ENCODE data around the gene OR14A2. TPM values are rescaled to one million over a fixed set of nuclear protein-coding genes. Genes with fewer than 3 reads are reported as not detected.

OR14A2 gene
- total and polyA plus RNA-seq, 2 experiments from 2014 or later = 0.60 TPM; not detected in 1

DNA sequence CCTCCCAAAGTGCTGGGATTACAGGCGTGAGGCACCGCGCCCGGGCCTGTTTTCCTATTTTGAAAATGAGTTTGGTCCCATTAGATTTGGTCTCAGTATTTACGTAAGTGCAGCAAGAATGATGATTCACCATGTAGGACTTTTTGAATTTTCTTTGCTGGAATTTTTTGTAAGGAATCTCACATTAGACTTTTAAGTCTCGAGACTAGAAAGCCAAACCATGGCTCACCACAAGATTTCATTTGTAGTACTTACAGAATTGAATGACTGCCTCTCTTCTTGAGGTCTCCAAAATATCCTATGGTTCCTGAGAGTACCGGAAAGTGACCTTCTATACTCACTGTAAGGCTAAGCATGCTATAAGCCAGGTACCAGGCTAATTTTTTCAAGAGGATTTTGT is 325 bp downstream of the OR14A2 start:
- Histone ChIP-seq H3F3A (replicated peaks; ENCODE audit: low read depth) (no peaks in the 10 kb centered on the region), H3K4me2 (no peak overlapping the region), H2AFZ (no peak overlapping the region), H3K36me3 (ENCODE audit: insufficient read depth) (no peaks in the 10 kb centered on the region), H3K79me2 (replicated peaks; ENCODE audit: insufficient read depth) (no peaks in the 10 kb centered on the region), H3K4me3 (no peak overlapping the region), H3K27me3 (ENCODE audit: insufficient read depth) (no peaks in the 10 kb centered on the region), H3K4me1 (ENCODE audit: insufficient read depth) (no peaks in the 10 kb centered on the region), H3K27ac (ENCODE audit: low read depth) (no peak overlapping the region), H4K20me1 (replicated peaks; ENCODE audit: insufficient read depth) (no peaks in the 10 kb centered on the region), H3K9me2 (ENCODE audit: insufficient read depth) (peaks cover 8% of the 10 kb centered on the region; the same call in 1 of the 2 replicates)
- Mint-ChIP-seq H3K4me3 (no peak overlapping the region), H3K4me1 (no peaks in the 10 kb centered on the region), H3K36me3 (ENCODE audit: low read depth) (no peaks in the 10 kb centered on the region; the same call in 1 of the 3 replicates), H3K27ac (no peak overlapping the region), H3K9me3 (peaks cover 70% of the 10 kb centered on the region), H3K27me3 (ENCODE audit: insufficient read depth, low read depth, poor library complexity) (no peaks in the 10 kb centered on the region)
- ATAC-seq = no peak
- no peak for DNase-seq (ENCODE audit: low spot score)
- TF ChIP-seq, protein P1, sequence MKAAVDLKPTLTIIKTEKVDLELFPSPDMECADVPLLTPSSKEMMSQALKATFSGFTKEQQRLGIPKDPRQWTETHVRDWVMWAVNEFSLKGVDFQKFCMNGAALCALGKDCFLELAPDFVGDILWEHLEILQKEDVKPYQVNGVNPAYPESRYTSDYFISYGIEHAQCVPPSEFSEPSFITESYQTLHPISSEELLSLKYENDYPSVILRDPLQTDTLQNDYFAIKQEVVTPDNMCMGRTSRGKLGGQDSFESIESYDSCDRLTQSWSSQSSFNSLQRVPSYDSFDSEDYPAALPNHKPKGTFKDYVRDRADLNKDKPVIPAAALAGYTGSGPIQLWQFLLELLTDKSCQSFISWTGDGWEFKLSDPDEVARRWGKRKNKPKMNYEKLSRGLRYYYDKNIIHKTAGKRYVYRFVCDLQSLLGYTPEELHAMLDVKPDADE (IDR thresholded peaks at IDR 0.05) = no peak
- TF ChIP-seq, protein P2, sequence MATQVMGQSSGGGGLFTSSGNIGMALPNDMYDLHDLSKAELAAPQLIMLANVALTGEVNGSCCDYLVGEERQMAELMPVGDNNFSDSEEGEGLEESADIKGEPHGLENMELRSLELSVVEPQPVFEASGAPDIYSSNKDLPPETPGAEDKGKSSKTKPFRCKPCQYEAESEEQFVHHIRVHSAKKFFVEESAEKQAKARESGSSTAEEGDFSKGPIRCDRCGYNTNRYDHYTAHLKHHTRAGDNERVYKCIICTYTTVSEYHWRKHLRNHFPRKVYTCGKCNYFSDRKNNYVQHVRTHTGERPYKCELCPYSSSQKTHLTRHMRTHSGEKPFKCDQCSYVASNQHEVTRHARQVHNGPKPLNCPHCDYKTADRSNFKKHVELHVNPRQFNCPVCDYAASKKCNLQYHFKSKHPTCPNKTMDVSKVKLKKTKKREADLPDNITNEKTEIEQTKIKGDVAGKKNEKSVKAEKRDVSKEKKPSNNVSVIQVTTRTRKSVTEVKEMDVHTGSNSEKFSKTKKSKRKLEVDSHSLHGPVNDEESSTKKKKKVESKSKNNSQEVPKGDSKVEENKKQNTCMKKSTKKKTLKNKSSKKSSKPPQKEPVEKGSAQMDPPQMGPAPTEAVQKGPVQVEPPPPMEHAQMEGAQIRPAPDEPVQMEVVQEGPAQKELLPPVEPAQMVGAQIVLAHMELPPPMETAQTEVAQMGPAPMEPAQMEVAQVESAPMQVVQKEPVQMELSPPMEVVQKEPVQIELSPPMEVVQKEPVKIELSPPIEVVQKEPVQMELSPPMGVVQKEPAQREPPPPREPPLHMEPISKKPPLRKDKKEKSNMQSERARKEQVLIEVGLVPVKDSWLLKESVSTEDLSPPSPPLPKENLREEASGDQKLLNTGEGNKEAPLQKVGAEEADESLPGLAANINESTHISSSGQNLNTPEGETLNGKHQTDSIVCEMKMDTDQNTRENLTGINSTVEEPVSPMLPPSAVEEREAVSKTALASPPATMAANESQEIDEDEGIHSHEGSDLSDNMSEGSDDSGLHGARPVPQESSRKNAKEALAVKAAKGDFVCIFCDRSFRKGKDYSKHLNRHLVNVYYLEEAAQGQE (IDR thresholded peaks at IDR 0.05; ENCODE audit: unreplicated experiment) = no peak
- TF ChIP-seq CREB1 (CRISPR knock-in tag; IDR thresholded peaks at IDR 0.05; ENCODE audit: low read depth) (no peak), POLR2AphosphoS5 (IDR thresholded peaks at IDR 0.05; ENCODE audit: low read depth) (no peak)

DNA sequence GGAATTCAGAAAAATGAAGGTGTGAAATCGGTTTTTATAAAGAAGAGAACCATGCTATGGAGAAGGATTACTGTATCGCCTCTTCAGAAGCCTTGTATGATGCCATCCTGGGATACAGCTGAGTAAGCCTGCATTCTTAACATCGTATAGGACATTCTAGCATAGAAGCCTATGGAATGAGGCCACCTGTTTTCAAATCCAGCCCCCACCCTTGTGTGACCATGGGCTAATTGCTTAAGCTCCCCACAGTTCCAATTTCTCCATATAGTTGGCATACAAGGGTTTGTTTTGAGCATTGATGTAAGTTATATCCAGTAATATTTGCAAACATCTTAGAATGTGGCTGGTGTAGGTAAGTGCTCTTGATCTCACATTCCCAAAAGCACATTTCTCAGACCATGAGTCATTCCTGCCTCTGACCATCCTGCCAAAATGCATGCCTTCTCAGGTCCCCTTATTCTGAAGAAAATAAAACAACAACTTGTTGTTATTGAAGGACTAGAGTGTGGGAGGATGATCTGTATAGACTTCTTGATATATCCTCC is 1.5 kb downstream of the OR14A2 start:
- H3K27me3 ChIP-seq (ENCODE audit: insufficient read depth) = no peaks in the 10 kb centered on the region
- H3F3A ChIP-seq (replicated peaks; ENCODE audit: low read depth) = no peaks in the 10 kb centered on the region
- H3K79me2 ChIP-seq (replicated peaks; ENCODE audit: insufficient read depth) = no peaks in the 10 kb centered on the region
- H3K4me2 ChIP-seq = no peak overlapping the region
- no peaks in the 10 kb centered on the region for H3K4me1 Mint-ChIP-seq
- no peaks in the 10 kb centered on the region for H3K4me1 ChIP-seq (ENCODE audit: insufficient read depth)
- no peak overlapping the region for H2AFZ ChIP-seq
- H3K27ac ChIP-seq (ENCODE audit: low read depth) = no peak overlapping the region
- H3K27ac Mint-ChIP-seq = no peak overlapping the region
- H3K4me3 Mint-ChIP-seq = no peak overlapping the region
- H3K36me3 ChIP-seq (ENCODE audit: insufficient read depth) = no peaks in the 10 kb centered on the region
- no peaks in the 10 kb centered on the region for H4K20me1 ChIP-seq (replicated peaks; ENCODE audit: insufficient read depth)
- H3K36me3 Mint-ChIP-seq (ENCODE audit: low read depth) = no peaks in the 10 kb centered on the region; the same call in 1 of the 3 replicates
- peaks cover 8% of the 10 kb centered on the region; the same call in 1 of the 2 replicates for H3K9me2 ChIP-seq (ENCODE audit: insufficient read depth)
- DNase-seq (ENCODE audit: low spot score) (no peak), ATAC-seq (no peak)
- H3K27me3 Mint-ChIP-seq (ENCODE audit: insufficient read depth, low read depth, poor library complexity) = no peaks in the 10 kb centered on the region
- H3K9me3 Mint-ChIP-seq = peaks cover 64% of the 10 kb centered on the region
- H3K4me3 ChIP-seq = no peak overlapping the region
- TF ChIP-seq, protein P3, sequence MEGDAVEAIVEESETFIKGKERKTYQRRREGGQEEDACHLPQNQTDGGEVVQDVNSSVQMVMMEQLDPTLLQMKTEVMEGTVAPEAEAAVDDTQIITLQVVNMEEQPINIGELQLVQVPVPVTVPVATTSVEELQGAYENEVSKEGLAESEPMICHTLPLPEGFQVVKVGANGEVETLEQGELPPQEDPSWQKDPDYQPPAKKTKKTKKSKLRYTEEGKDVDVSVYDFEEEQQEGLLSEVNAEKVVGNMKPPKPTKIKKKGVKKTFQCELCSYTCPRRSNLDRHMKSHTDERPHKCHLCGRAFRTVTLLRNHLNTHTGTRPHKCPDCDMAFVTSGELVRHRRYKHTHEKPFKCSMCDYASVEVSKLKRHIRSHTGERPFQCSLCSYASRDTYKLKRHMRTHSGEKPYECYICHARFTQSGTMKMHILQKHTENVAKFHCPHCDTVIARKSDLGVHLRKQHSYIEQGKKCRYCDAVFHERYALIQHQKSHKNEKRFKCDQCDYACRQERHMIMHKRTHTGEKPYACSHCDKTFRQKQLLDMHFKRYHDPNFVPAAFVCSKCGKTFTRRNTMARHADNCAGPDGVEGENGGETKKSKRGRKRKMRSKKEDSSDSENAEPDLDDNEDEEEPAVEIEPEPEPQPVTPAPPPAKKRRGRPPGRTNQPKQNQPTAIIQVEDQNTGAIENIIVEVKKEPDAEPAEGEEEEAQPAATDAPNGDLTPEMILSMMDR (conservative IDR thresholded peaks at IDR 0.05; ENCODE audit: low read depth in 2 of 2) = no peak
- TF ChIP-seq STAT1 (IDR thresholded peaks at IDR 0.05; ENCODE audit: unreplicated experiment) (no peak), POLR2AphosphoS5 (IDR thresholded peaks at IDR 0.05; ENCODE audit: low read depth) (no peak), ZNF331 (CRISPR knock-in tag; IDR thresholded peaks at IDR 0.05; ENCODE audit: low read depth) (no peak), NANOG (IDR thresholded peaks at IDR 0.05; ENCODE audit: borderline replicate concordance) (no peak)
- TF ChIP-seq, protein P4, sequence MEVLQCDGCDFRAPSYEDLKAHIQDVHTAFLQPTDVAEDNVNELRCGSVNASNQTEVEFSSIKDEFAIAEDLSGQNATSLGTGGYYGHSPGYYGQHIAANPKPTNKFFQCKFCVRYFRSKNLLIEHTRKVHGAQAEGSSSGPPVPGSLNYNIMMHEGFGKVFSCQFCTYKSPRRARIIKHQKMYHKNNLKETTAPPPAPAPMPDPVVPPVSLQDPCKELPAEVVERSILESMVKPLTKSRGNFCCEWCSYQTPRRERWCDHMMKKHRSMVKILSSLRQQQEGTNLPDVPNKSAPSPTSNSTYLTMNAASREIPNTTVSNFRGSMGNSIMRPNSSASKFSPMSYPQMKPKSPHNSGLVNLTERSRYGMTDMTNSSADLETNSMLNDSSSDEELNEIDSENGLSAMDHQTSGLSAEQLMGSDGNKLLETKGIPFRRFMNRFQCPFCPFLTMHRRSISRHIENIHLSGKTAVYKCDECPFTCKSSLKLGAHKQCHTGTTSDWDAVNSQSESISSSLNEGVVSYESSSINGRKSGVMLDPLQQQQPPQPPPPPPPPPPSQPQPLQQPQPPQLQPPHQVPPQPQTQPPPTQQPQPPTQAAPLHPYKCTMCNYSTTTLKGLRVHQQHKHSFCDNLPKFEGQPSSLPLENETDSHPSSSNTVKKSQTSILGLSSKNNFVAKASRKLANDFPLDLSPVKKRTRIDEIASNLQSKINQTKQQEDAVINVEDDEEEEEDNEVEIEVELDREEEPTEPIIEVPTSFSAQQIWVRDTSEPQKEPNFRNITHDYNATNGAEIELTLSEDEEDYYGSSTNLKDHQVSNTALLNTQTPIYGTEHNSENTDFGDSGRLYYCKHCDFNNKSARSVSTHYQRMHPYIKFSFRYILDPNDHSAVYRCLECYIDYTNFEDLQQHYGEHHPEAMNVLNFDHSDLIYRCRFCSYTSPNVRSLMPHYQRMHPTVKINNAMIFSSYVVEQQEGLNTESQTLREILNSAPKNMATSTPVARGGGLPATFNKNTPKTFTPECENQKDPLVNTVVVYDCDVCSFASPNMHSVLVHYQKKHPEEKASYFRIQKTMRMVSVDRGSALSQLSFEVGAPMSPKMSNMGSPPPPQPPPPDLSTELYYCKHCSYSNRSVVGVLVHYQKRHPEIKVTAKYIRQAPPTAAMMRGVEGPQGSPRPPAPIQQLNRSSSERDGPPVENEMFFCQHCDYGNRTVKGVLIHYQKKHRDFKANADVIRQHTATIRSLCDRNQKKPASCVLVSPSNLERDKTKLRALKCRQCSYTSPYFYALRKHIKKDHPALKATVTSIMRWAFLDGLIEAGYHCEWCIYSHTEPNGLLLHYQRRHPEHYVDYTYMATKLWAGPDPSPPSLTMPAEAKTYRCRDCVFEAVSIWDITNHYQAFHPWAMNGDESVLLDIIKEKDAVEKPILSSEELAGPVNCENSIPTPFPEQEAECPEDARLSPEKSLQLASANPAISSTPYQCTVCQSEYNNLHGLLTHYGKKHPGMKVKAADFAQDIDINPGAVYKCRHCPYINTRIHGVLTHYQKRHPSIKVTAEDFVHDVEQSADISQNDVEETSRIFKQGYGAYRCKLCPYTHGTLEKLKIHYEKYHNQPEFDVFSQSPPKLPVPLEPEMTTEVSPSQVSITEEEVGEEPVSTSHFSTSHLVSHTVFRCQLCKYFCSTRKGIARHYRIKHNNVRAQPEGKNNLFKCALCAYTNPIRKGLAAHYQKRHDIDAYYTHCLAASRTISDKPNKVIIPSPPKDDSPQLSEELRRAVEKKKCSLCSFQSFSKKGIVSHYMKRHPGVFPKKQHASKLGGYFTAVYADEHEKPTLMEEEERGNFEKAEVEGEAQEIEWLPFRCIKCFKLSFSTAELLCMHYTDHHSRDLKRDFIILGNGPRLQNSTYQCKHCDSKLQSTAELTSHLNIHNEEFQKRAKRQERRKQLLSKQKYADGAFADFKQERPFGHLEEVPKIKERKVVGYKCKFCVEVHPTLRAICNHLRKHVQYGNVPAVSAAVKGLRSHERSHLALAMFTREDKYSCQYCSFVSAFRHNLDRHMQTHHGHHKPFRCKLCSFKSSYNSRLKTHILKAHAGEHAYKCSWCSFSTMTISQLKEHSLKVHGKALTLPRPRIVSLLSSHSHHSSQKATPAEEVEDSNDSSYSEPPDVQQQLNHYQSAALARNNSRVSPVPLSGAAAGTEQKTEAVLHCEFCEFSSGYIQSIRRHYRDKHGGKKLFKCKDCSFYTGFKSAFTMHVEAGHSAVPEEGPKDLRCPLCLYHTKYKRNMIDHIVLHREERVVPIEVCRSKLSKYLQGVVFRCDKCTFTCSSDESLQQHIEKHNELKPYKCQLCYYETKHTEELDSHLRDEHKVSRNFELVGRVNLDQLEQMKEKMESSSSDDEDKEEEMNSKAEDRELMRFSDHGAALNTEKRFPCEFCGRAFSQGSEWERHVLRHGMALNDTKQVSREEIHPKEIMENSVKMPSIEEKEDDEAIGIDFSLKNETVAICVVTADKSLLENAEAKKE (CRISPR knock-in tag; IDR thresholded peaks at IDR 0.05) = no peak

Data from GM23338 (cell line).